DOHH2 (cell line): ENCODE data around the gene ZNF444.

Experiments used
- H3F3A ChIP-seq: fragments of 200-600 bp; sonication (generic), shearing (Covaris generic); 2 replicates; pipeline ENCODE4 v1.6.0; 2016; ENCODE audit warnings: antibody characterized with exemption, mild to moderate bottlenecking; ENCODE audit not compliant: control insufficient read depth, insufficient read depth
- H3K27ac ChIP-seq: fragments of 200-600 bp; sonication (generic); 2 replicates; pipeline ENCODE4 v1.5.1; 2014; ENCODE audit warnings: low read depth, mild to moderate bottlenecking, low read length, moderate library complexity
- H3K27me3 ChIP-seq: fragments of 200-600 bp; sonication (generic); 2 replicates; pipeline ENCODE4 v1.6.1; 2014; ENCODE audit warnings: mild to moderate bottlenecking, low read length, mixed read lengths; ENCODE audit not compliant: control insufficient read depth
- H3K36me3 ChIP-seq: fragments of 200-600 bp; sonication (generic); 2 replicates; pipeline ENCODE4 v1.6.1; 2014; ENCODE audit warnings: mild to moderate bottlenecking, low read length, moderate library complexity, mixed read lengths; ENCODE audit not compliant: control insufficient read depth
- H3K4me1 ChIP-seq: fragments of 200-600 bp; sonication (generic); 2 replicates; pipeline ENCODE4 v1.6.1; 2014; ENCODE audit warnings: mild to moderate bottlenecking, low read length, mixed read lengths; ENCODE audit not compliant: control insufficient read depth
- H3K4me2 ChIP-seq: fragments of 200-600 bp; sonication (generic); 2 replicates; pipeline ENCODE4 v1.6.0; 2014; ENCODE audit warnings: mild to moderate bottlenecking, low read length, moderate library complexity
- H3K4me3 ChIP-seq: fragments of 200-600 bp; sonication (generic); 2 replicates; pipeline ENCODE4 v1.5.1; 2014; ENCODE audit warnings: mild to moderate bottlenecking, low read length, mixed read lengths
- H3K79me2 ChIP-seq: fragments of 200-600 bp; sonication (generic); 2 replicates; pipeline ENCODE4 v1.6.1; 2014; ENCODE audit warnings: mild to moderate bottlenecking, low read length, mixed read lengths; ENCODE audit not compliant: control insufficient read depth
- H3K9me2 ChIP-seq: fragments of 200-600 bp; sonication (generic); replicated peaks from 2 replicates; pipeline ENCODE4 v1.6.1; 2014; ENCODE audit warnings: mild to moderate bottlenecking, low read length, mixed read lengths; ENCODE audit not compliant: control insufficient read depth
- H3K9me3 ChIP-seq: fragments of 200-600 bp; sonication (generic); 2 replicates; pipeline ENCODE4 v1.6.1; 2014; ENCODE audit warnings: antibody characterized with exemption, low read length, mixed read lengths; ENCODE audit not compliant: control insufficient read depth, insufficient read depth
- H4K20me1 ChIP-seq: fragments of 200-600 bp; sonication (generic); 2 replicates; pipeline ENCODE4 v1.6.0; 2014; ENCODE audit warnings: low read depth, mild to moderate bottlenecking, antibody characterized with exemption, low read length, moderate library complexity; ENCODE audit not compliant: control insufficient read depth, insufficient read depth
- CTCF ChIP-seq: fragments of 200-600 bp; sonication (generic); IDR thresholded peaks from one replicate; pipeline ENCODE4 v1.5.1; 2014; ENCODE audit warnings: antibody characterized with exemption, mild to moderate bottlenecking, low read depth, low read length; ENCODE audit not compliant: poor library complexity, severe bottlenecking
- EZH2phosphoT487 ChIP-seq: fragments of 200-600 bp; sonication (generic); IDR thresholded peaks from 2 replicates; pipeline ENCODE4 v1.6.1; 2017; ENCODE audit warnings: borderline replicate concordance, mild to moderate bottlenecking, antibody characterized with exemption, low read length, moderate library complexity, mixed read lengths

The ZNF444 gene

GRCh38 chr19:56150358-56150757 is 9.3 kb downstream of the ZNF444 start:
- Histone ChIP-seq H3K4me2 (no peak overlapping the region), H3F3A (no peaks in the 10 kb centered on the region), H3K9me3 (no peaks in the 10 kb centered on the region), H3K79me2 (peaks cover 30% of the 10 kb centered on the region), H3K36me3 (peaks cover 32% of the 10 kb centered on the region), H3K4me3 (no peak overlapping the region), H3K4me1 (no peaks in the 10 kb centered on the region), H3K9me2 (no peaks in the 10 kb centered on the region), H3K27me3 (no peaks in the 10 kb centered on the region), H3K27ac (no peak overlapping the region), H4K20me1 (no peaks in the 10 kb centered on the region)
- TF ChIP-seq CTCF (no peak), EZH2phosphoT487 (no peak)

GRCh38 chr19:56152644-56153043 is 11.6 kb downstream of the ZNF444 start:
- Histone ChIP-seq H3F3A (no peaks in the 10 kb centered on the region), H3K79me2 (peaks cover 25% of the 10 kb centered on the region), H3K9me3 (no peaks in the 10 kb centered on the region), H3K27me3 (no peaks in the 10 kb centered on the region), H3K27ac (no peak overlapping the region), H3K4me3 (no peak overlapping the region), H3K4me2 (no peak overlapping the region), H3K36me3 (peaks cover 27% of the 10 kb centered on the region), H3K9me2 (no peaks in the 10 kb centered on the region), H4K20me1 (no peaks in the 10 kb centered on the region), H3K4me1 (no peaks in the 10 kb centered on the region)
- TF ChIP-seq EZH2phosphoT487 (no peak), CTCF (no peak)

GRCh38 chr19:56153507-56153906 is 12.4 kb downstream of the ZNF444 start:
- H3K4me3 ChIP-seq: no peak overlapping the region
- H3K4me1 ChIP-seq: no peaks in the 10 kb centered on the region
- no peaks in the 10 kb centered on the region for H3K9me3 ChIP-seq
- no peaks in the 10 kb centered on the region for H4K20me1 ChIP-seq
- no peak overlapping the region for H3K27ac ChIP-seq
- H3K9me2 ChIP-seq: no peaks in the 10 kb centered on the region
- no peaks in the 10 kb centered on the region for H3F3A ChIP-seq
- H3K27me3 ChIP-seq: no peaks in the 10 kb centered on the region
- H3K4me2 ChIP-seq: no peak overlapping the region
- peaks cover 21% of the 10 kb centered on the region for H3K36me3 ChIP-seq
- H3K79me2 ChIP-seq: peaks cover 25% of the 10 kb centered on the region
- TF ChIP-seq CTCF: no peak
- no peak for TF ChIP-seq EZH2phosphoT487
